HG03196 (cell line): Measurements from ENCODE around the gene EEF1G.
A peak's percentile ranks its signal among the peaks of the same experiment; 100 is the strongest.

Source experiments
- ATAC-seq: cut with Tn5 transposase; IDR thresholded peaks from one replicate; pipeline ENCODE4 v1.9.1; 2021; ENCODE audit not compliant: unreplicated experiment

The EEF1G gene

DNA sequence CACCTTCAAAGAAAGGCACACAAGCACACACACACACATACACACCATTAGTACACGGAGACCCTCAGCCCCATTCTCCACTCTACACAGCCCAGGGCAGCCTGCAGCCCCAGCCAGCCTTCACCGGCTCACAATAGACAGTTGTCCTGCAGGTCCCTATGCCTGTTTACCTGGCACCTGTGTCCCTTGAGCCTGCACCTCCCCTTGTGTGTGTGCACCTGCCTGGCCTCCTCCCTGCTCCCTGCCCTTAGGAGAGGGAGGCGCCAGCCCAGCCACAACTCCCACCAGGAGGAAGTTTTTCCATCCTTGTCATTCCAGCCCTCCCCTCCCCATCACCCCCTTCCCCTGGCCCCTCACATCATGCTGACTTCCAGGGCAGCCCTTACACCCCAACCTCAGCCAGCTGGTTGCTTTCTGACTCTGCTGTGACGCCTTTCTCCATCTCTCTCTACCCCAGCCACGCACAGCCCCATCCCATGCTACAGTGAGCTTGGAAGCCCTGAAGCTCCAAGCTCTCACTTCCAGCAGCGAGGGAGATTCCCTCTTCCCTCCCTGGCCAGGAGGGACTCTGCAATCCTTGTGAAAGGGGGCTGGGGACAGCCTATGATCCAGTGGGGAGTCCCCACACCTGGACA is 31.5 kb downstream of the EEF1G start:
- ATAC-seq: no peak

DNA sequence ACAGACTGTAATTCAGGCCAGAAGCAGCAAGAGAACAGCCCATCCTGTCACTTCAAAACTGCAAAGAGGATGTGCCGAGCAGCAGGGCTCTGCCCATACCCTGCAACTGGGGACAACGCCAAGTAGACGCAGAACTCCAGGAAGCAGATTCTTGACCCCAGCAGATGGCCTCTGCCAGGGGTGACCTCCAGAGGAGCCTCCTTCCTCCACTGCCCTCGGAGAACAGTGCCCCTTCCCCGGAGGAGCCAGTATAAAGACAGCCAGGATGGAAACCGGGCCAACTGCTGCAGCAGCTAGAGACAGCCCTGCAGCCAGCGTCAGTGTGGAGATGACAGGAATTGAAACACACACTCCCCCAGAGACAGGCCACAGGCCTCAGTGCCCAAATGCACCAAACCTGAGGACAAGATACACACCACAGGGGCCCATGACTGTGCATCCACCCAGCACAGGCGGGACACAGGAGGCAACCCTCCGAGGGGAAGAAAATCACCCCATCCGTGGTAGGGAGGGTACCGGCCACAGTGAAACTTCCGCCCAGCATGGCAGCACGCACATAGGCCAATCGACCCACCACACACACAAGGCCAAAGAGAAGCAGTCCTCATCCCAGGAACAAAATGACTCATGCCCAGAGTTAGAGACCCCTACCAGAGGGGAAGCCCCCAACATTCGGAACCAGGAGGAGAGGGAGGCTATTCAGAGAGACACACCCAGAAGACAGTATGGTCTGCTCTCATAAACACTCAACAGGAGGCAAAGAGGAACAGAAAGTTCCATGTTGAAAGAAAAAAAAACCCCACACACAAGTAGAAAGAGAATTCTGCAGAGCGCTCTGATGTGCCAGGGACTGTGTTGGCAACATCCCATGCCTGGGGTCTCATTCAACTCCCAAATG is 32.6 kb downstream of the EEF1G start:
- peak; percentile 42 for ATAC-seq

DNA sequence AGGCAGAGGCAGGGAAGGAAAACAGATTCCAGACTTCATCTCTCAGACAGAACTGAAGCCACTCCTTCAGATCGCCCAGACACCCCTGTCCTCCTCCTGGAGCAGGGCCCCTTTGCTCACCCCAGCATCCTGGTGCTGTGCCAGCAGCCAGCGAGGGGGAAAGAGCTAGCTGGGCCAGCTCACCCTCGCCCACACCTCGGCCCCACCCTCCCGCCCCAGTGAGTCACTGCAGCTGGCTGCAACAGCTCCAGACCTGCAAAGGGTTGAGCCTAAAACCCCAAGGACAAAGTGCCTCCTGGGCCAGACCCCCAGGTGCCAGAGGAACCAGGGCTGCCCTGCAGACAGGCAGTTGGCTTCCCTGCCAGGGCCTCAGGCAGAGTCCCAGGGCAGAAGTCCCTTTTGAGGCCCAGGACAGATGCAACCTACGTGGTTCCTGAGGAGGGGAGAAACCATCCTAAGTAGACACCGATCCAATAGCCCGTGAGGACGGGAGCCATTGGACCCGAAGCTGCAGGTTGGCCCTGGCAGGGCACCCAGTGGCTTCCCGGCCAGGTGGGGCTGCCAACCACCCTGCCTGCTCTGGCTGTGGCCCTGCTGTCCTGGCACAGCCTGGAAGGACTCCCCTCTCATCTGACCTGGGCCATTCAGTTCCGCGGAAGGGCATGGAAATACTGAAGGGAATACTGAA is 34.3 kb downstream of the EEF1G start:
- ATAC-seq: no peak

DNA sequence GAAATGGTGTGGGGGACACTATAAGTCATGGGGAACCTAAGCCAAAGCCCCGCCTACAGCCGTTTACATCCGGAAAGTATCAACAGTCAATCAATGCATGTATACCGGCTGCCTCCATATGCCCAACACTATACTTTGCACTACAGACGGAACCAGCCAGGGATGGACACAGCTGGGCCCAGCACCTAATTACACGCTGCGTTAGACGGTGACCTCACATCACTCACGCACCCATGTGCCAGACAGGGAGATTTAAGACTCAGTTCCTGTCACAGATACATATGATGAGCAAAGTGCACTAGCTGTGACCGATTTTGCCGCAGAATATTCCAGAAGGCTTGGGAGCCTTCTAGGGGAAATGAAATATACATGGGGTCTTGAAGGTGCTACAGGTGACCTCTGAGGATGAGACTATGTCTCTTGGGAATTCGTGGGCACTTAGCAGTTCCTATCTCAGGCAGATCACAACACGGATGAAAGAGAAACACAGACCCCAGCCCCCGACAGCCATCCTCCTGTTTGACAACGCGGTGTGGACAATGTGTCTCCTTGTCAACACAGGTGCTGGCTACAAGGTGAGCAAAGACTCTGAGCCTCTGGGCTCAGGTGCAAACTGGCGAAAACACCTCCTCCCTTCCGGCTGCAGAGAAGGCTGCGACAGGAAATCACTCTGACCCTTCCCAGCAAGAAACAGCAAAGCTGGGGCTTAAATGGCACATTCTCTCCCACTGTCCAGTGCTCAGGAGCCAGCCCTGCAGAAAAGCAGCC is 35.0 kb downstream of the EEF1G start:
- no peak for ATAC-seq

DNA sequence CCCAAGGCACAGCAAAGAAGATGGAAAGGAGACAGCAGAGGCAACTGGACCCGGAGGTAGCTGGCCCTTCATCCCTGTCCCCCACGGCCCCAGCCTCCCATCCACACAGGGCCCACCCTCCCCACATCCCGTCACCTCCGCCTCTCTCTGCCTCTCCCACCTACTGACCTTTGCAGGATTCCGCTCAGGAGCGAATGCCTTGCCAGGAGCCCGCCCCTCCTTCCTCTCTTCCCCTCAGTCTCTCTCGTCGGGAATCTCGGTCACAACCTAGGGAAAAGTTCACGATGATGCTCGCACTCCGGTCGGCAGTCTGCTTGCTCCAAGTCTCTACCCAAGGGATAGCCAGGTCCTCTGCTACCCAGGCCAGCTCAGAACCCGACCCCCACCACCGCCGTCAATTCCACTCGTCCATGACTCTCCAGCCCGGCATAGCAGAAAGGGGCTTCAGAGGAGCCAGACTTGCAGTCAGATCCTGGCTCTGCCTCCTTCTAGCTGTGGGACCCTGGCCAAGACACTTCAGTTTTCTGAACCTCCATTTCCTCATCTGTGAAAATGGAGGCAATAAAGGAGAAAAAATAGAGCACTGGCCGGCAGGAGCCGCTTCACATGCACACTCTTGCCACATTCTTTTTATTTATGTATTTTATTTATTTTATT is 37.3 kb downstream of the EEF1G start:
- no peak for ATAC-seq

DNA sequence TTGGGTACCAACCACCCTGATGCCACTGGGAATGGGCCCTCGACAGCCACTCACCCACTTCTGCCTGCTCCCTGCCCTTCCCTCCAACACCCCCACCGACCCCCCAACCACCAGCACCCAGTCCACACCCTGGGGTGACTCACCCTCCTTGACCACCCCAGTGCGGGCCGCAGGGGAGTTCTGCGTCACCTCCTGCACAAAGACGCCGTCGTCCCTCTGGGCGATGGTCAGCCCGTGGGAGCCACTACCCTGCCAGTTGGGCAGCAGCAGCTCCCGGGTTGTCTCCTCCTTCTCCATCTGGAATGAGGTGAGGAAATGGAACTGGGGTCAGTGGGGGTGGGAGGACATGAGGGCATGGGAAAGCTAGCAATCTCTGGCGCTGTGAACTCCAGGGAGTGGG is 37.9 kb downstream of the EEF1G start:
- no peak for ATAC-seq

DNA sequence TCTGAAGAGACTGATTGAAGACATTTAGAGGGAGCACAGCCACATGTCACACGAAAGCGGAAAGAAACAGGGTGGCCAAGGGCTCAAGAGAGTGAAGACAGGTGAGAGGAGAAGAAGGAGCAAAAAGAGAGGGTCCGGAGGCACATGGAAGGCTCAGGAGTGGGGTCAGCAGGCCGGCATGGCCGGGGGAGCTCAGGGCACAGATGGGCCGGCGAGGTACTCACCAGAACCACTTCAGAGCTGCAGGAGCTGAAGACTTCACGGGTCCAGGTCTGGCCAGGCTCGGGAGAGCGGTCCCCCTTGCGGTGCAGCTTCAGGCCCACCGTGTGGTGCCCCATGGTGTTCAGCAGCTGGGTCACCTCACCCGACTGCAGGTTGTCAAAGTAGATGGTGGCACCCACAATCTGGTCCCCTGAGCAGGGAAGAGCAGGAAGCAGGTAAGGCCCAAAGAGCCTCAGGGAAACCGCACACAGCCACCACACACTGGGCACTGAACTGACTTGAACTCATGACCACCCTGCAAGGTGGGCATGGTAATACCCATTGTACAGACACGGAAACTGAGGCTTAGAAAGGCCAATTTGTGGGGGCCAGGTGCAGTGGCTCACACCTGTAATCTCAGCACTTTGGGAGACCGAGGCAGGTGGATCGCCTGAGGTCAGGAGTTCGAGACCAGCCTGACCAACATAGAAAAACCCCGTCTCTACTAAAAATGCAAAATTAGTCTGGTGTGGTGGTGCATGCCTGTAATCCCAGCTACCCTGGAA is 38.7 kb downstream of the EEF1G start:
- no peak for ATAC-seq

DNA sequence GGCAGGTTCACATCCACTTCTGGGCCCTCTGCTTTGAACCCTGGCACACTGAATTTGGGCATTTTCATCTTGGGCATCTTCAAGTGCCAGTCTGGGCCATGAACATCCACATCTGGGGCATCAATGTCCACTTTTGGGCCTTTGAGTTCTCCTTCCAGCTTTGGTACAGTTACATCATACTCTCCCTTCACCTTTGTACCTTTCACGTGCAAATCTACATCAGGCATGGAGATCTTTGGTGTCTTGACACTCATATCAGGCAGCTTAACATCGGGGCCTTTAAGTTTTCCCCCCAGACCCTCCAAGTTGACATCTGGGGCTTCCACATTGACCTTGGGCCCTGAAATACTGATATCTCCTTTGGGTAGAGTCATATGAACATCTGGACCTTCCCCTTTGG is 41.6 kb downstream of the EEF1G start:
- ATAC-seq: no peak

DNA sequence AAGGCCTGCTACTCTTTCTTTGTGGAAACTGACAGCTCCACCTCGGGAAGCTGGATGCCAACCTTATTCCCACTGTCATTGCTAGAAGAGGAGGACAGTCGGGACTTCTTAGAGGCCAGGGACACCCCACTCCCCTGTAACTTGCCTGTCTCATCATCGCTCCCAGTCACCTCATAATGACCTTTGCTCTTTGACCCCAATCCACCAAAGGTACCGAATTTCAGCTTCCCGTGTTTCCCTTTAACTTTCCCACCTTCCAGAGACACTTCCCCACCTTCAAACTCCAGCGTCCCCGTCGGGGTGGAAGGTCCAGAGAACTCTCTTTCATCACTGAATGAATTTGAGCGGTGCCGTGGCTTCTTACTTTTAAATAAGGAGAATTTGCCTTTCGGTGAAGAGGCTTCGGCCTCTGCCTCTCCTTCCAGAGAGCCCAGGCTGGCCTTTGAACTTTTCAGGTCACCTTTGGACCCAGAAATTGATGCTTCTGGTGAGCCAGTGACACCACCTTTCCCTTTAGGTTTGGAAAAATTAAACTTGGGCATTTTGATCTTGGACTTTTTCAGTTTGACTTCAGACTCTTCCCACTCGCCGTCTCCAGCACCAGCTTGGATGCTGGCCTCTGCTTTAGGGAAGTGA is 56.8 kb downstream of the EEF1G start:
- ATAC-seq: no peak

DNA sequence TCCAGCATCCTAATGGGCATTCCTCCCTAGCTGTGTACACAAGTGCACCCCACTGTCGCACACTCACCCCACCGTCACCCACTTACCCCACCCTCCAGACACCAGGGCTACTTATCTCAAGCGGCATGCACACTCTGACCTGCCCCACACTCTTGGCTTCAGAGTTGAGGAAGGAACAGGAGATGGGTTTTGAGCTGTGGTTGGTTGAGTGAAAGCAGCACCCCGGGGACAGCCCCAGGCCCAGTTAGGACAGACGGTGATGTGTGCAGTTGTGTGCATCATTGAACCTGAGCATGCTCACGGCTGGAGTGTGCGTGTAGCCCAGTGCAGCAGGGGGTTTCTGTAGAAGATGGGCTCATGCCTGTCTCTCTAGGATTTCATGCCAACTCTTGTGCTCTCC is 59.5 kb downstream of the EEF1G start:
- no peak for ATAC-seq

DNA sequence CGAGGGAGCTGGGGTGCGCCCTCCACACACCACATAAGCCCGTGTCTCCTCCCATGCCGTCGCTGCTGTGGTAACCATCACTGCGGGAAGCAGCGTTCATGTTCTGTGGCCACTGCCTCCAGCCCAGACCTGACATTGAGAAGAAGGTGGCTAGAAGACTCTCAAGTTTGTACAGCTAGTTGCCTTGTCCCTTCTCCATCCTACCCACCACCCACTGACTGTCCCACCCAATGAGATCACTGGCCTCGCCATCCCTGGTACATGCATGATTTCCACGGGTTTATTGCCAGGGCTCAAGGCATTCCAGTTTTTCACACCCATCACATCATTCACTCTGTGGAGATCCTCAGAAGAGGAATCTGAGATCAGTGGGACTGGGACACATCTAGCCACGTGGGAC is 60.1 kb downstream of the EEF1G start:
- no peak for ATAC-seq

DNA sequence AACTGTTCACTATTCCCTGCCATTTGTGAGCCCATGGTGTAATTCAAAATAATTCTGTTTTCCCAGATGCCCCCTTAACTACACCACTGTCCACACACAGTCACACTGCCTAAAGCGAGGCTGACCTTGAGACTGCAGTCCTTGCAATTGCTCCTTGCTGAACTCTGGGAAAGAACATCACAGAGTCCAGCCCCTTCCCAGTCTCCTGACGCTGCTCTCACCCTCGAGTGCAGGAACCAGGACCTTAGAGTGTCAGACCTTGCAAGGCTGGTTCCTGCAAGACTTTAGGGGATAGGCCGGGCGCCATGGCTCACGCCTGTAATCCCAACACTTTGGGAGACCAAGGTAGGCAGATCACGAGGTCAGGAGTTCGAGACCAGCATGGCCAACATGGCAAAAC is 60.7 kb downstream of the EEF1G start:
- ATAC-seq: no peak
